HG02571 (cell line): Measurements from ENCODE around the gene PSTK.
A peak's percentile ranks its signal among the peaks of the same experiment; 100 is the strongest.

Source experiments
- ATAC-seq: cut with Tn5 transposase; IDR thresholded peaks from one replicate; pipeline ENCODE4 v1.9.1; 2021; ENCODE audit warnings: mild to moderate bottlenecking, moderate library complexity; ENCODE audit not compliant: unreplicated experiment

The PSTK gene

GRCh38 chr10:122990278-122990677 is 10.1 kb downstream of the PSTK start:
- ATAC-seq, result no peak

GRCh38 chr10:122992031-122992585 is 11.9 kb downstream of the PSTK start:
- no peak for ATAC-seq

- no peak for ATAC-seq
Observed at GRCh38 chr10:122993797-122994336, 13.7 kb downstream of the PSTK start.

GRCh38 chr10:122995936-122996335 is 15.7 kb downstream of the PSTK start:
- no peak for ATAC-seq

- peak; percentile 60 for ATAC-seq
Observed at GRCh38 chr10:122997864-122998263, 17.7 kb downstream of the PSTK start.

GRCh38 chr10:122998360-122998917 is 18.2 kb downstream of the PSTK start:
- ATAC-seq, result no peak

- ATAC-seq, result no peak
Observed at GRCh38 chr10:122998934-122999333, 18.7 kb downstream of the PSTK start.

GRCh38 chr10:122999347-122999746 is 19.1 kb downstream of the PSTK start:
- ATAC-seq, result no peak

- no peak for ATAC-seq
Observed at GRCh38 chr10:123000155-123000554, 20.0 kb downstream of the PSTK start.

GRCh38 chr10:123001370-123001769 is 21.2 kb downstream of the PSTK start:
- ATAC-seq, result no peak

- ATAC-seq, result no peak
Observed at GRCh38 chr10:123004298-123004697, 24.1 kb downstream of the PSTK start.

- peak; percentile 33 for ATAC-seq
Observed at GRCh38 chr10:123007558-123008354, 27.6 kb downstream of the PSTK start.

GRCh38 chr10:123008355-123009104 is 28.3 kb downstream of the PSTK start, which contains the start of the genes ACADSB and IKZF5:
TSS of gene ACADSB (plus strand) at chr10:123009006. CDS start at chr10:123009030, 24 bp downstream.
TSS of gene IKZF5 (minus strand) at chr10:123008795. CDS start at chr10:122998625, 10,170 bp downstream.
- ATAC-seq, result peak; percentile 81

GRCh38 chr10:123009105-123009820 is 29.1 kb downstream of the PSTK start:
- peak; percentile 16 for ATAC-seq

- ATAC-seq, result no peak
Observed at GRCh38 chr10:123011987-123012386, 31.8 kb downstream of the PSTK start.

- no peak for ATAC-seq
Observed at GRCh38 chr10:123013456-123014419, 33.5 kb downstream of the PSTK start.

GRCh38 chr10:123014772-123015171 is 34.6 kb downstream of the PSTK start:
- ATAC-seq, result no peak

- ATAC-seq, result no peak
Observed at GRCh38 chr10:123016228-123016627, 36.0 kb downstream of the PSTK start.
